T-helper 2 cell (primary cell): ENCODE results near the gene CHD1.

Experiments used
- DNase-seq, 5 experiments: peaks; one replicate each; pipeline versions ENCODE4 v3.0.0 to v3.0.0-alpha.2; 2012 to 2022

Gene CHD1

DNA sequence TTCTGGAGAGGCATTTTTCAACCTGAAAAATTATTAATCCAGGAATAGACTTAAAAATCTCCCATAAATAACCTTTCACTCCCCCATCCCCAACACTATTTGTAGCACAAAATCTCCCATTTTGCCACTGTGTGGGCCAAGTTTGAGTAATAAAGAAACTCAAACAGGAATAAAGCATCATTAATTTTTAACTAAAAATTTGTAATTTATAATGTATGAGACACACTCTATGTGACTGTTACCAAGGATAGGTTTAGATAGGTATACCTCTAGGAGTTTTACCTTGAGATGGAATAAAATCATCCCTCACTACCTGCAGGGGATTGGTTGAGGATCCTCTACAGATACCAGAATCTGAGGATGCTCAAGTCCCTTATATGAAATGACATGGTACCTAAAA is 30.1 kb downstream of the CHD1 start:
- no peak for DNase-seq

DNA sequence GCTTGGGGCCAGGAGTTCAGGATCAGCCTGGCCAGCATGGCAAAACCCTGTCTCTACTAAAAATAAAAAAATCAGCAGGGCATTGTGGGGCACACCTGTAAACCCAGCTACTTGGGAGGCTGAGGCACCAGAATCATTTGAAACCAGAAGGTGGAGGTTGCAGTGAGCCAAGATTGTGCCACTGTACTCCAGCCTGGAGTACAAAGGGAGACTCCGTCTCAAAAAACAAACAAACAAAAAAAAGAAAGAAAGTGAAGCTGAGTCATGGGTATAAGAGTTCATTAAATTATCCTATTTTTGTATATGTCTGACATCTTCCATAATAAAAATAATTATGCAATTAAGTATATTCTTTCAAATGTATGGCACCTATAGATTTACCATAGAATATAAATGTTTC is 37.2 kb downstream of the CHD1 start:
- DNase-seq: no peak

DNA sequence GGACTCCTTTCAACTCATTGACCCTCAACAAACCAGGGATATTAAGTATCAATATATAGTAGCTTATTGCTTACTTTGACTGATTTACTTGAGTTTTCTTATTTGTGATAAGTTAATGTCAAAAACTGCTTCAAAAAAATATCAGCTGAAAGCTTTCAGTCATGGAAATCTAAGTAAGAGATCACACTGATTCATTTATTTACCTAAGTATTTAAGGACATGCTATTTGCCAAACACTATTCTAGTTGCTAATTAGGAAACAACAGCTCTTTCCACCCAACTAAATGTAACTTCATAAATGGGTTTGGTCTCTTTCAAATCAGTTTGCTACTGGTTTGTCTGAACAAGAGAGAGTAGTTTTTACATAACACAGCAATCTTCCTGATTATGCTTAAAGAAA is 48.2 kb downstream of the CHD1 start:
- DNase-seq: no peak

DNA sequence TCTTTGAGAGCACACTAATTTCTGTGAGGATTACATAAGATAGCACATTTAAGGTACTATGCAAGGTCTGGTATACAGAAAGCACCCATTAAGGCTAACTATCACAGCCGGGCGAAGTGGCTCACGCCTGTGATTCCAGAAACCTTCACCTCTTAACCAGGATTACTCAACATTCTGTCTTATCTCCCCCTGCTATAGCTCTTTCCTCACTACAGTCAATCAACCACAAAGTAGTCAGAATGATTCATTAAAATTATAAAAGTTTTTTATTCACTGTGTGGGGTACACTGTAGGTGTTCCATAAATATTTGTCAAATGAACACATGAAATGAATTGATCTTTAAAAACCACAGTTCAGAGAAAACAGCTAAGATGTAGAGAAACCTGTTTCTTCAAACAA is 48.7 kb downstream of the CHD1 start:
- peak in 2 of 5 experiments; percentile 2 to 7 for DNase-seq

- DNase-seq: no peak
These were observed 51.2 kb downstream of the CHD1 start for GRCh38 chr5:98877600-98877999.

DNA sequence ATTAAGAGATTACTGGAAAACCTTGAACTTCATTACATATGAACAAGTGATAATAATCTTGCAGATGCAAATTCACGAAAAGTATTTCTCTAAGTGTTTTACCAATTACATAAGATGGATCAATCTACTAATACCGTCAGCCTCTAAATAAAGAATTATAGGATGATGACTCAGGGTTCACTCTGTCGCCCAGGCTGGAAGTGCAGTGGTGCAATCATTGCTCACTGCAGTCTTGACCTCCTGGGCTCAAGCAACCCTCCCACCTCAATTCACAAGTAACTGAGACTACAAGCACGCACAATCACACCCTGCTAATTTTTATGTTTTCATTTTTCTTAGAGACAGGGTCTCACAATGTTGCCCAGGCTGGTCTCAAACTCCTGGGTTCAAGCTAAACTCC is 56.1 kb downstream of the CHD1 start:
- DNase-seq: no peak

DNA sequence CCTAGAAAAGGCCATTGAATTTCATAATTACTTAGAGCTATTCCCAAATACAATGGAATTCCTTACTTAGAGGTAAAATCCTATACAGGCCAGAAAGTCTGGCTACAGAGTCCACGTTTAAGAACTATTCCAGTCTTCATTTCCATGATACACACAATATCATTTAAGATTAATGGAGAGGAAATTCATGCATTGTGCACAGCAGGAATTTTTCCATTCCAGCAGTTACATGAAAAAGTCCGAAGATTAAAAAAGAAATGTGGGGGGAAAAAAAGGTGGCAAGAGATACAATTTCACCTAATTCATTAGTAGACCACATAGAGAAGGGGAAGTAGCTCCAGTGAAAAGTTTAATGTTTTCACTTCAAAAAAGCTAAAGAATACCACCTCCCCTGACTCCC is 63.1 kb downstream of the CHD1 start:
- no peak for DNase-seq

- DNase-seq: no peak
These were observed 81.8 kb downstream of the CHD1 start for GRCh38 chr5:98847054-98847453.

DNA sequence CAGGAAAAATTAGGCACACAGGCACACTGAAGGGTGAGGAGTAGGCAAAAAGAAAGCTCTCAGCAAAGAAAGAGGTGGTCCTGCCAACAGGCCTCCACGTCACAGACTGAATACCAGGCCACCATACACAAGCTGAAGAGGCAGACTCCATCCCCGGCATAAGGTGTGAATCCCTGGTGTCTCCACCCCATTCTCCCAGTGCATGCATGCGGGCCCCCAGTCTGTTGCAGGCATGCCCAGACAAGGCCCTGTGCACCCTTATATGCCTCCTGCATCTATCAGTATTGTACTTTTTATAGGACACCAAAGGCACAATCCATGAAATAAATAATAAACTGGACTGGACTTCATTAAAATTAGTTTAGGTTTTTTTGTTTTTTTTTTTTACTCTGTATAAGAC is 82.3 kb downstream of the CHD1 start:
- DNase-seq: no peak

DNA sequence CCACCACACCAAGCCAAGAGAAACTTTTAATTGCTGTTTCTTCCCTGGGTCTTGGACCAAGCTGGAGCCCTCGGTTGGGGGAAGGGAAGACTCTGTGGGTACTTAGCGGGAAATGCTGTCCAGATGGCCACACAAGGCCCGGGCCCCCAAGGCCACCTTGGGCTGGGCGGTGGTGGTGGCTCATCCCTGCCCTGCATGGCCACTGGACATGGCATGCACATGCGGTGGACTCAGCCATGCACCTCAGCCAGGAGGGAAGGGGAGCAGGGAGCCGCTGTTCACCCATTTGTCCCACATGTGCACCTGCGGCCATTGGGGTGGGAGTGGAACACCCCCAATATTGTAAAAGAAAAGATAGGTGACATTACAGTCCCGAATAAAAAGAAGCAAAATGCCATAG is 82.9 kb downstream of the CHD1 start:
- no peak for DNase-seq

GRCh38 chr5:98844865-98845264 is 83.9 kb downstream of the CHD1 start:
- DNase-seq: no peak

GRCh38 chr5:98843481-98843880 is 85.3 kb downstream of the CHD1 start:
- no peak for DNase-seq

DNA sequence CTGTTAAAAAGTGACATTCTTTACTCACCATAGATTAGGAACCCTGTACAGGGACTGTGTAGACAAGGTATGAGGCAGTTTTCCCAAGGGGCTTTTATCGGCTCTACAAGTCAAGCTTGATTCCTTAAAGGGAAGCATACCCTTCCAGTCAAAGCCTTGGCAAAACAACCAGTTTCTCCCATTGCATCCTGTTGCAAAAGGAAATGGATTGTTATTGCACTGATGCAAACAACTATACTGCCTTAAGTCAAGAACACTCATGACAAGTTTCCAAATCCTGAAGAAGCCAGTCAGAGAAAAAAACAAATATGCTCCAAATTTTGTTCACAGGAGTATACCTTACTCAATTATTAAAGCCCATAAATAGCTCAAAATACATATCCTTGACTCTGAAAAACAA is 87.9 kb downstream of the CHD1 start:
- DNase-seq: no peak

DNA sequence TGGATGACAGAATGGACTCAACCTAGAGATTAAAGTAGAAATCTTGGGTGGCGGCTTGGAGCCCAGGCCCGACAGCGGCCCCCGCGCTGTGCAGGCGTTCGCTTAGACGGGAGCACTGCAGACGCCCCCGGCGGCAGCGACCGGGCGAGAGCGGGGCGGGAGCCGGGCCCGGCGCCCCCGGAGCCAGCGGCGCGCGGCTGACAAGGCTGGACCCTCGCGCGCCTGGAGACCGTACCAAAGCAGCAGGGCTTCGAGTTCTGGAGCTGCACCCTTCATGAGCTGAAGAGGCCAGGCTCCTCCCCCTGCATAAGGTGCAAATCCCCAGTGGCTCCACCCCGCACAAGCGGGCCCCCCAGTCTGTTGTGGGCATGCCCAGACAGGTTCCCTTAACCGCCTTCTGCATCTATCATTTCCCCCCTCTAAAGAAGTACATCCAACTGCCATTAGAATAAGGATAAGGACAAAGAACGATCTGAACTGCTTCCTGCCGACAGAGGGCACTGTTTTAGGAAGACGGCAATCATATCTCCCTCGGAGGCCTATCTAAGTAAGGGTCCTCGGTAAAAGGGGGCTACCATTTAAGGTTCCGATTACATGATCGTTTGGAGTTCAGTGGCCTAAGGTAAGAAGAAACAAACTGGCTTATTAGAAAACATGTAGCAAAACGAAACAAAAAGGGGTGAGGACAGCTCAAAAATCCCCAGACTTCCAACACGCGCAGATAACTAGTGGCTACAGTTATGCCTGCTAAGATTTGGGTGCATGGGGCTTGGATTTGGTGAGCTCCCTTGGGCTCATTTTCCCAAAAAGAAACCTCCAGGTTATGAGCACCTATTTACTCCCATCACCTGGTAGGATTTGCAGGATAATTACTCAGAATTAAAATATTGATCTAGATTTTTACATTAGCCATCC is 89.1 kb downstream of the CHD1 start:
- DNase-seq: peak in 1 of 5 experiments; percentile 10

- no peak for DNase-seq
These were observed 92.6 kb downstream of the CHD1 start for GRCh38 chr5:98836175-98836574.

- DNase-seq: no peak
These were observed 101.1 kb downstream of the CHD1 start for GRCh38 chr5:98827588-98828284.

DNA sequence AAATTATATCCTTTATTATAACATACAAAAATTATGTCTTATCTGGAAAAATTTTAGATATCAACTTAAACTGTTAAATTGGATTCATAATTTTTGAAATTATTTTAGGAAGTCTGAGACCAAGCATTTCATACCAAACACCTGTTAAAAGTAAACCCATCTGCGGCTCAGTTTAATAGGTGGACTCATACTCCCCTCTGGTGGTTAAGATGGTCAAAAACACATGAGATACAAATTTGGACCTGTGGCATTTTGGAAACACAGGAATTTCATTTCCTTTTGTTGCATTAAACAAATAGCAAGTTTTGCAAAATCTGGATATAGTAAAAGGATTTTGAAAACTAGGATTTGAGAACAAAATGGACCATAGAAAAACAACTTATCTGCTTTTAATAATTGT is 101.6 kb downstream of the CHD1 start:
- peak in 1 of 5 experiments; percentile 15 for DNase-seq

DNA sequence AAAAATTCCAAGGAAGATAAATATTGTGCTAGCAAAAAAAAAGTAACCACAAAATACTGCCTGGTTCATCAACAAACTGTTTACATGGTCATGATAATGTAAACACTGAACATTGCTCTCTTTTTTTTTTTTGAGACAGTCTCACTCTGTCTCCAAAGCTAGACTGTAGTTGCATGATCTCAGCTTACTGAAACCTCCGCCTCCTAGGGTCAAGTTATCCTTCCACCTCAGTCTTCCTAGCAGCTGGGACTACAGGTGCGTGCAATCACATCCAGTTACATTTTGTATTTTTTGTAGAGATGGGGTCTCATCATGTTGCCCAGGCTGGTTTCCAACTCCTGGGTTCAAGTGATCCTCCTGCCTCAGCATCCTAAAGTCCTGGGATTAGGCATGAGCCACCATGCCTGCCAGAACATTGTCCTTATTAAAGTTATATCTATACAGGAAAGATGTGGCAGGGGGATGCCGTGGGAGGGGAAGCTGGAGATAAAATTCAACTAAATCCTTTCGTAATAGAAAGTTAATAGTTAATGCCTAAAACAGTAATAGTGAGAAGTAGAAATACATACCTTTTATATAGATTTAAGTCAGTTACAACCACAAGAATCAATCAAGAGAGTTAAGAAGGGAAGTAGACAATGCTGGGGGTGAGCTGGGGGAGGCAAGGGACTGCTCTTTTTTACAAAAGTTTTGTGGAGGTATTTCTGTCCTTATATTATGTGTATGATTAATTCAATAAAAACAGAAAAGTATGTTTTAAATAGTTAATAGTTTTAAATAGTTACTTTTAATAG is 103.0 kb downstream of the CHD1 start:
- DNase-seq: no peak

DNA sequence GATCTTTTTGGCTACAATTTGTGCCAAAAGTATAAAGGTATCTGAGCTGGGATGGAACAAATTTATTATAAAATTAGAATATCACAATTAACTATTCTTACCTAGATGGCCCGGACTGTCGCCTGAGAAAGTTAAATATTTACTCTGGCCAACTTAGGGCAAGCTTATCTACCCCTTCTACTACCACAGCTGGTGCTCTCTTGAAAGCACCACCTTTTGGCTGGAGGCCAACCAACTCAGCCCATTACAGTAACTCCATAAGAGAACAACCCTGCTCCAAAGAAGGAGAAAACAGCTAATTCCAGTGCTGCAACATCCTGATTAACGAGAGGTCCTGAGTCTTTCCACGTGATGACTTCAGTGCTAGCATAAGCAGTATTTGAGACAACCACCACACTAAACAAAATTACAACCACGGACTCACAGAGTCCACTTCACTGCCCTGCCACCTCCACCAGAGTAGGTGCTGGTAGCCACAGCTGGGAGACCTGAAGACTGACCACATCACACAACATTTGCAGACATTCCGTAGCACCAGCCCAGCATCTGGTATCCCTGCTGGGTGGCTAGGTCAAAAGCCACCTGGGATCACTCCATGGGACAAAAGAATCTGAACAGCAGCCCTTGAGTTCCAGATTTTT is 112.1 kb downstream of the CHD1 start:
- no peak for DNase-seq

GRCh38 chr5:98813755-98814154 is 115.1 kb downstream of the CHD1 start:
- DNase-seq: peak in 1 of 5 experiments; percentile 21

DNA sequence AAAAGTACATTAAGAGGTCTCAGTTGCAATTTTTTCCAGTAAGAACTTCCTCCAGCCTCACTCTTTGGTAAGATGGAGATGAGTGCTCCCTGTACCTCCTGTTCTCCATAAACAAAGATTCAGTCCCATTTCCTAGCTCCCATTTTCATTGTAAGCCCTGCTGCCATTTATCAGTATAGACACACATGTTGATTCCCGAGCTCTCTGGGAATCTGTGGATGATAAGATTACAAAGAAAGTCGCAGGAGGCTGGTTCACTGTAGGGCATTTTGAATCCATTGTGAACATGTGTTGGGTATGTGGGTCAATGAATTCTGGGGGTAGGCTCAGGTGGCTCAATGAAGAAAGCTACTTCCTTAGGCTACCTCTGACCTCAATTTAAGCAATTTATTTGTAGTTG is 118.6 kb downstream of the CHD1 start:
- no peak for DNase-seq

DNA sequence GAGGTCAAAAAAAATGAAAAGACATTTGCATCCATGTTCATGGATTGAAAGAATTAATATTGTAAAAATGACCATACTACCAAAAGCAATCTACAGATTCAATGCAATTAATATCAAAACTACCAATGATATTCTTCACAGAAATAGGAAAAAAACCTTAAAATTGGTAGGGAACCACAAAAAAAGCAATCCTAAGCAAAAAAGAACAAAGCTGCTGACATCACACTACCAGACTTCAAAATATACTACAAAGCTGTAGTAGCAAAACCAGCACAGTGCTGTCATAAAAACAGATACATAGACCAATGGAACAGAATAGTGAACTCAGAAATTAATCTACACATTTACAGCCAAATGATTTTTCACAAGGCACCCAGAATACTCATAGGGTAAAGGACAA is 121.0 kb downstream of the CHD1 start:
- DNase-seq: no peak

GRCh38 chr5:98805070-98805469 is 123.7 kb downstream of the CHD1 start:
- DNase-seq: no peak
